GM12891 (cell line): ENCODE results near the gene ERGIC1.

ENCODE experiments used
- POLR2A ChIP-seq: IDR thresholded peaks from 2 replicates; pipeline ENCODE4 v1.6.1; 2011; ENCODE audit warnings: low read depth, low read length, control low read depth
- SPI1 ChIP-seq: IDR thresholded peaks from 2 replicates; pipeline ENCODE4 v1.6.1; 2011; ENCODE audit warnings: low read depth, low read length, control low read depth
- TAF1 ChIP-seq: IDR thresholded peaks from 2 replicates; pipeline ENCODE4 v1.6.1; 2011; ENCODE audit warnings: low read depth, low read length, control low read depth

DNA sequence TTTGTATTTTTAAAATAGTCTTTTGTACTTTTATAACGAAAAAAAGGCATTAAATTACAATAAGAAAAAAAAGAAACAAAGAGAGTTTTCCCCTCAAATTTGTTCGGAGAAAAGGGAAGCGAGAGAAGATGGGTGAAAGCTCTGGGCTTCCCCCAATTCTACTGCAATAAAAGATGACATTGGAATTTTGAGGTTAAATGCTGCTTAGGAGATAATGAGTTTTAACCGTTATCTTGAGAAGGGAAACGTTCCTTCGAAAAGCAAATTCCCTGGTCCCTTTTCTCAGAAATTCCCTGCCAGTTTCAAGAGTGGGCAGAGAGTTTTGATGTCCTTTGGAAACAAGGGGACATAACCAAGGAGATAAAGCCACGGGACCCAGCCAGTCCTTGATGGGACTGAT lies 18.4 kb upstream of the ERGIC1 start:
- no peak for TF ChIP-seq TAF1
- TF ChIP-seq POLR2A: no peak
- TF ChIP-seq SPI1: peak; percentile 75
